SJSA1 (cell line): ENCODE data around the gene CALML3. TPM values are rescaled to one million over a fixed set of nuclear protein-coding genes. Genes with fewer than 3 reads are reported as not detected.

Experiments used
- DNase-seq, 2 experiments: peaks; one replicate each; pipeline ENCODE4 v3.0.0-alpha.2; 2015 to 2020; ENCODE audit warnings: low spot score in 2 of 2, low read depth in 1 of 2
- H3K27ac ChIP-seq: fragments of 250-450 bp; sonication (Bioruptor Pico); 2 replicates; pipeline ENCODE4 v1.5.1; 2020; ENCODE audit warnings: mild to moderate bottlenecking, moderate library complexity
- H3K27me3 ChIP-seq: fragments of 250-450 bp; sonication (Bioruptor Pico); replicated peaks from 2 replicates; pipeline ENCODE4 v1.5.1; 2020; ENCODE audit warnings: mild to moderate bottlenecking, moderate library complexity
- H3K36me3 ChIP-seq: fragments of 250-450 bp; sonication (Bioruptor Pico); 2 replicates; pipeline ENCODE4 v1.5.1; 2020; ENCODE audit warnings: mild to moderate bottlenecking
- H3K4me1 ChIP-seq: fragments of 250-450 bp; sonication (Bioruptor Pico); replicated peaks from 2 replicates; pipeline ENCODE4 v1.6.1; 2021; ENCODE audit warnings: mild to moderate bottlenecking
- H3K4me3 ChIP-seq: fragments of 250-450 bp; sonication (Bioruptor Pico); 2 replicates; pipeline ENCODE4 v1.5.1; 2020; ENCODE audit warnings: mild to moderate bottlenecking
- H3K9me3 ChIP-seq: fragments of 250-450 bp; sonication (Bioruptor Pico); replicated peaks from 2 replicates; pipeline ENCODE4 v1.5.1; 2020; ENCODE audit warnings: mild to moderate bottlenecking
- total RNA-seq: library from RNA; depleted of rRNA; stranded (reverse); fragments of >200 nt; shearing (Covaris generic); gene quantifications from 2 replicates; pipeline ENCODE4 v1.2.3, GENCODE V29; 2014; rRNA removed

The CALML3 gene
- total RNA-seq, 1 experiment from 2014 or later: not detected

DNA sequence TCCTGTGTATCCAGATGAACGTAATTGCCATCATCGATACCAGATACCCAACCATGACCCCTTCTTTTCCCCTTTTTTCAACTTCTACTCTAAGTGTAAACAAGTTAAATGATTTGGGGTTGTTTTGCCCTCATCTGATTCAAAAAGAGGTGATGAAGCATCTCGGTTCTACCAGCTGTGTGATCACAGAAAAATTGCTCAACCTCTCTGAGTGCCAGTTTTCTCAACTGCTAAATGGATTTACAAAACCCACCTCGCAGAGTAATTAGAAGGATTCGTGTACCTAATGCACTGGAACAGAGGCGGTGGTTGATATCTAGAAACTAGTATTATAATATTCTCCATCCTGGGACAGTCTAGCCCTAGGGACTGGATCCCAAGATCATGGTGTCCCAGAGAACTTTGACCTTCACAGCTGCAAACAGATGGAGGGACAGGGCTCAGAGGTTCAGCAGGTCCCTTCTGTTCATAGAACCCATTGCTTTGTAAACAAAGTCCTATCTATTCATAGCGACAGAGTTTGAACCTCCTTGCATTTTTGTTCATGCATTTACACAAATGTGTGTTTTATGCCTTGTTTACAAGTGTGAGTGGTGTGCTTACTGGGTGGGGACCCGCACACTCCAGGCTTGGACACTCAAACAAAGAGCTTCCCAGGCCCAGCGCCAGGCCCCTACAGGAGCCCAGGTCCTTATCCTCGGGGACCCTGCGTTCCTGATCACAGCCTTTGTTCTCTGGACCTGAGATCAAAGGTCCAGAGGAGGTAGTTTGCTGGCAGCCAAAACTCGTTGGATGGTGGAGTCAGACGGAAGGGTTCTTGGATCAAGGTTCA, 46.4 kb downstream of the CALML3 start:
- no peaks in the 10 kb centered on the region for H3K27me3 ChIP-seq
- peaks cover 23% of the 10 kb centered on the region for H3K4me1 ChIP-seq
- no peaks in the 10 kb centered on the region for H3K9me3 ChIP-seq
- no peak for DNase-seq
- H3K27ac ChIP-seq: no peak overlapping the region
- H3K4me3 ChIP-seq: no peak overlapping the region
- no peaks in the 10 kb centered on the region for H3K36me3 ChIP-seq

- H3K9me3 ChIP-seq: no peaks in the 10 kb centered on the region
- H3K4me1 ChIP-seq: peaks cover 20% of the 10 kb centered on the region
- no peaks in the 10 kb centered on the region for H3K36me3 ChIP-seq
- H3K27ac ChIP-seq: no peak overlapping the region
- DNase-seq: no peak
- H3K4me3 ChIP-seq: no peak overlapping the region
- H3K27me3 ChIP-seq: no peaks in the 10 kb centered on the region
These were observed 47.1 kb downstream of the CALML3 start for GRCh38 chr10:5571826-5572225.

- Histone ChIP-seq H3K36me3 (no peaks in the 10 kb centered on the region), H3K27me3 (no peaks in the 10 kb centered on the region), H3K4me1 (peaks cover 20% of the 10 kb centered on the region), H3K27ac (no peak overlapping the region), H3K4me3 (no peak overlapping the region), H3K9me3 (no peaks in the 10 kb centered on the region)
- DNase-seq: no peak
These were observed 48.7 kb downstream of the CALML3 start for GRCh38 chr10:5573319-5573950.

- H3K27ac ChIP-seq: no peak overlapping the region
- H3K36me3 ChIP-seq: no peaks in the 10 kb centered on the region
- no peak for DNase-seq
- H3K27me3 ChIP-seq: no peaks in the 10 kb centered on the region
- no peak overlapping the region for H3K4me3 ChIP-seq
- no peaks in the 10 kb centered on the region for H3K9me3 ChIP-seq
- H3K4me1 ChIP-seq: peaks cover 20% of the 10 kb centered on the region
These were observed 49.3 kb downstream of the CALML3 start for GRCh38 chr10:5573968-5574641.

- Histone ChIP-seq H3K4me1 (peaks cover 20% of the 10 kb centered on the region), H3K9me3 (no peaks in the 10 kb centered on the region), H3K4me3 (no peak overlapping the region), H3K27me3 (no peaks in the 10 kb centered on the region), H3K36me3 (no peaks in the 10 kb centered on the region), H3K27ac (no peak overlapping the region)
- DNase-seq: no peak
These were observed 49.9 kb downstream of the CALML3 start for GRCh38 chr10:5574642-5575131.

- DNase-seq: no peak
- Histone ChIP-seq H3K4me3 (no peak overlapping the region), H3K9me3 (no peaks in the 10 kb centered on the region), H3K36me3 (no peaks in the 10 kb centered on the region), H3K27me3 (no peaks in the 10 kb centered on the region), H3K27ac (peak overlapping the region; percentile 18; the same call in 1 of the 2 replicates), H3K4me1 (peaks cover 20% of the 10 kb centered on the region)
These were observed 50.4 kb downstream of the CALML3 start for GRCh38 chr10:5575144-5575481.

DNA sequence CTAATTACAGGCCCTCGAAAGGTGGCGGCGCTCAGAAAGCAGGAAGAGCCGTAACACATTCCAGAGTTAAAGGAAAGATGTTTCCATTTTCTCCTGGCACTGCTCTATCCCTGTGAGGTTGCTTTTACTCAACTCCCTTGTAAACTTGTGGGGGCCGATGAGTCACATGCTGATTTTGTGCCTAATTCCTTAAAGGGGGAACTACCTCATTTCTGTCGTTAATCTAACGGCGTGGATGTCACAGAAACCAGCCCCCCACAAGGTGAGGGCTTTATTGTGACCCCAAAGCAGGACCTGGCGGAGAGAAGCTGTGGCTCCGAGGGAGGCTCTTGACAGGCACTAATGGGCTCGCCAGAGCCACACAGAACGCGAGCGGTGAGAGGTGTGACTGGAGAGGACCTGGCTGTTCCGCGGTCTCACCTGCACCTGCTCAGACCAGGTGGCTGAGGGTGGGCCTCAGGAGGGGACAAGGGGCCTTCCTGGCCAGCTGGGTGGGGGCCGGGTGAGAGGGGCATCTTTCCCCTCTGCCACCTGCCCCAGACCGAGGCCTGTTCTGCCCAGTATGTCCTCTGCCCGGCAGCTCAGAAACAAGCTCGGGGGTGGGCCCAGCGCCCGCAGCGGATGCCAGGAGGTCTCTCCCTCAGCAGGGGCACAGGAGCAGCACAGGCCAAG, 50.9 kb downstream of the CALML3 start:
- Histone ChIP-seq H3K27ac (peak overlapping the region; percentile 18; the same call in 1 of the 2 replicates), H3K27me3 (no peaks in the 10 kb centered on the region), H3K9me3 (no peaks in the 10 kb centered on the region), H3K4me1 (peaks cover 20% of the 10 kb centered on the region), H3K4me3 (no peak overlapping the region), H3K36me3 (no peaks in the 10 kb centered on the region)
- DNase-seq: peak; percentile 55 to 62

DNA sequence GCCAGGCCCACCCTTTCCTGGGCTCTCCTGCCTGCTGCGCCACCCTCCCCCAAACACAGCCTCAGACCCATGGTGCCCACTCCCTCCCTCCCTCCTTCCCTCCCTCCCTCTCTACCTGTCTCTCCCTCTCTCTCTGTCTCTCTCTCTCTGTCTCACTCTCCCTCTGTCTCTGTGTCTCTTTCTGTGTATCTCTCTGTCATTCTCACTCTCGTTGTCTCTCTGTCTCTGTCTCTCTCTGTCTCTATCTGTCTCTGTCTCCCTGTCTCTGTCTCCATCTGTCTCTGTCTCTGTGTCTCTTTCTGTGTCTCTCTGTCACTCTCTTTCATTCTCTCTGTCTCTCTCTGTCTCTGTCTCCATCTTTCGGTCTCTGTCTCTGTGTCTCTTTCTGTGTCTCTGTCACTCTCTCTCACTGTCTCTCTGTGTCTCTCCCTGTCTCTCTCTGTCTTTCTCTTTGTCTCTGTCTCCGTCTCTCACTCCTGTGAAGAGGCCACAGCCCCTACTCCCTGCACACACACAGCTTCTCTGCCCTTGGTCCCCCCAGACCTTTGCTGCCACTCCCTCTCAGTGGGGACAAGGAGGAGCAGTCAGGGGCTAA, 51.5 kb downstream of the CALML3 start:
- no peak for DNase-seq
- Histone ChIP-seq H3K27ac (no peak overlapping the region), H3K27me3 (no peaks in the 10 kb centered on the region), H3K4me3 (no peak overlapping the region), H3K4me1 (peaks cover 20% of the 10 kb centered on the region), H3K36me3 (no peaks in the 10 kb centered on the region), H3K9me3 (no peaks in the 10 kb centered on the region)

Other genes starting within 250 kb of the CALML3 start
- gene UCN3, start 160.0 kb upstream of the CALML3 start, total RNA-seq: not detected in 2 replicates
- gene TUBAL3, start 120.1 kb upstream of the CALML3 start, total RNA-seq: not detected in 2 replicates
- 38.1 and 52.4 TPM in 2 replicates for gene NET1, start 112.4 kb upstream of the CALML3 start, total RNA-seq
- not detected in 2 replicates for gene CALML5, start 25.4 kb upstream of the CALML3 start, total RNA-seq
- gene ASB13, start 141.6 kb downstream of the CALML3 start, total RNA-seq: 4.2 and 6.8 TPM in 2 replicates
- gene TASOR2, start 159.9 kb downstream of the CALML3 start, total RNA-seq: 29.3 and 55.3 TPM in 2 replicates